ENCODE data around the gene PSMB7.

PSMB7 gene

GRCh38 chr9:124386201-124386600 is 29.0 kb downstream of the PSMB7 start:
- Histone ChIP-seq H3K36me3 (ENCODE audit: control insufficient read depth, insufficient read depth, low read length) (no peaks in the 10 kb centered on the region), H3K4me1 (ENCODE audit: control insufficient read depth, insufficient read depth, low read length) (peaks cover 28% of the 10 kb centered on the region), H3K4me3 (ENCODE audit: low read length) (no peak overlapping the region), H3K27me3 (ENCODE audit: control insufficient read depth, insufficient read depth, low read length) (no peaks in the 10 kb centered on the region), H3K9ac (ENCODE audit: low read length) (no peak overlapping the region), H3K9me3 (ENCODE audit: control insufficient read depth, low read length) (no peaks in the 10 kb centered on the region)

GRCh38 chr9:124385623-124386022 is 29.6 kb downstream of the PSMB7 start:
- Histone ChIP-seq H3K27me3 (ENCODE audit: control insufficient read depth, insufficient read depth, low read length) (no peaks in the 10 kb centered on the region), H3K4me1 (ENCODE audit: control insufficient read depth, insufficient read depth, low read length) (peaks cover 23% of the 10 kb centered on the region), H3K4me3 (ENCODE audit: low read length) (no peak overlapping the region), H3K36me3 (ENCODE audit: control insufficient read depth, insufficient read depth, low read length) (no peaks in the 10 kb centered on the region), H3K9ac (ENCODE audit: low read length) (no peak overlapping the region), H3K9me3 (ENCODE audit: control insufficient read depth, low read length) (no peaks in the 10 kb centered on the region)

- H3K4me3 ChIP-seq (ENCODE audit: low read length) = no peak overlapping the region
- peaks cover under 1% of the 10 kb centered on the region for H3K36me3 ChIP-seq (ENCODE audit: control insufficient read depth, insufficient read depth, low read length)
- no peak overlapping the region for H3K9ac ChIP-seq (ENCODE audit: low read length)
- no peaks in the 10 kb centered on the region for H3K27me3 ChIP-seq (ENCODE audit: control insufficient read depth, insufficient read depth, low read length)
- no peaks in the 10 kb centered on the region for H3K9me3 ChIP-seq (ENCODE audit: control insufficient read depth, low read length)
- peaks cover 15% of the 10 kb centered on the region for H3K4me1 ChIP-seq (ENCODE audit: control insufficient read depth, insufficient read depth, low read length)
Observed at GRCh38 chr9:124384846-124385245, 30.4 kb downstream of the PSMB7 start.

- Histone ChIP-seq H3K4me3 (ENCODE audit: low read length) (no peak overlapping the region), H3K27me3 (ENCODE audit: control insufficient read depth, insufficient read depth, low read length) (no peaks in the 10 kb centered on the region), H3K36me3 (ENCODE audit: control insufficient read depth, insufficient read depth, low read length) (peaks cover 4% of the 10 kb centered on the region), H3K4me1 (ENCODE audit: control insufficient read depth, insufficient read depth, low read length) (peaks cover 15% of the 10 kb centered on the region), H3K9ac (ENCODE audit: low read length) (no peak overlapping the region), H3K9me3 (ENCODE audit: control insufficient read depth, low read length) (no peaks in the 10 kb centered on the region)
Observed at GRCh38 chr9:124384210-124384609, 31.0 kb downstream of the PSMB7 start.

DNA sequence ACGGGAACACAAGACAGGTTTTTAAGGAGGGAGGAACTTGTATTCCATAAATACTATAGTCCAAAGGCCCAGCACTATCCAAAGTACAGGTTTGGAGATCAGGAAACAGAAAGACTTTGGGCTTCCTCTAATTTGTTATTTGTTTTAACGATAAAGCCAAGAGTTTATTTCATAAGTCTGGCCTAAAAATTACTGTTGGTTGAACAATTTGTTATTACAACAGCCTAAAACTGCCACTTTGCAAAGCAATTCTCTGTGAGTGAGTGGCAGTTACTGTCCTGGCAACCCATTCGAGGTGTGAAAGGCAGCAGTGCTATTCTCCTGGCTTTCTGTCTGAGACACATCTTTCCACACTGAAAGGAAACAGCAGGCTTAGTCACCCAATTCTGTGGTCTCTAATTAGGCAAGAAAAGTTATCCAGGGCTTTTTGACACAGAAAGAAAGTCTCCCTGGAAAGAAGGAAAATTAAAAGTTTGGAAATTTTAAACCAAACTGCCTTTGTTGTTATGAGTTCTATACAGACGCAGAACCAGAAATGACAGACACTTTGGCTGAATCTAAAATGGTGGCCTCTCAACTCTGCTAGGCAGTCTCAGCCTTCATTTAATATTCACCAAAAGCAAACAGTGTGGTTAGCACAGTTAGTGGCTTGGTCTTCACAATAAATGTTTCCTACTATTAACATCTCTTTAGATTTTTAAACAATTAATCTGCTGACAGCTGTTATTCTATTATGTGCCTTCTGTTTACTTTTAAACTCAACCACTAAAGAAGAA is 33.9 kb downstream of the PSMB7 start:
- Histone ChIP-seq H3K4me1 (ENCODE audit: control insufficient read depth, insufficient read depth, low read length) (peaks cover 8% of the 10 kb centered on the region), H3K9me3 (ENCODE audit: control insufficient read depth, low read length) (no peaks in the 10 kb centered on the region), H3K27me3 (ENCODE audit: control insufficient read depth, insufficient read depth, low read length) (no peaks in the 10 kb centered on the region), H3K36me3 (ENCODE audit: control insufficient read depth, insufficient read depth, low read length) (peaks cover 8% of the 10 kb centered on the region), H3K9ac (ENCODE audit: low read length) (no peak overlapping the region), H3K4me3 (ENCODE audit: low read length) (no peak overlapping the region)

DNA sequence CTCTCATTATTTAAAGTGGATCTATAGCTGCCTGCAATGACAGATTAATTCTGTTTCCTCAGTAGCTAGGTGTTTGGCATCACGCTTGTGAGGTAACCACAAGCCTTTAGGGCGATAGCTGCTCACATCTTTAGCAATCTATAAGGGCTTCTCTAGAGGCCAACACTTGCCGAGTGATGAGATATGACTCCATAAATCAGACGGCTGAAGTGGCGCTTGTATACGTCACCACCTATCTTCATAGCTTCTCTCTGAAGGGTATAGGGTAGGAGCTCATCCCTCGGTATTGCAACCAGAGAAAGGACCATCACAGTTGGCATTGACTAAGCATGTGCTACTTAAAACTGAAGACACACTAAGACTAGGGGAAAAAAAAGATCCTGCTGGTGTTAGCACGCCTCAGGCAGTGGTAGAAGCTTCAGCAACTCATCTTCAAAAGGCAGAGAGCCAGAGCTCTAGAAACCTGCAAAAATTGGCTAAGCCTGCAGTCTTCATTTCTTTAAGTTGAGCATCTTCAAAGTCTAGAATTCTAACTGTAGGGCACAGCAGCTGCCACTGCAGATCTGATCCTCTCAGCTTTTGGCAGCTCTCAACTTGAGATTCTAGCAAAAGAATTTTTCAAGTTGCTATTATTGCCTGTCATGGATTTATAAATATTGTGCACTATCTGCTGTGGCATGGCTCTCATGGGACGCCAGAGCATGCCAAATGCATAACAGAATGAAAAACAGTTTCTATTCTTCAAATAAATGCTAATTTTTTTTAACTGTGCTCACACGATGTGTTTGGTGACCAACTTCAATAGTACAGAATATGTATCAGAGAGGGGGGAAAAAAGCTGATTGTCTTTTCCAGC is 37.5 kb downstream of the PSMB7 start:
- H3K9ac ChIP-seq (ENCODE audit: low read length) = no peak overlapping the region
- no peaks in the 10 kb centered on the region for H3K27me3 ChIP-seq (ENCODE audit: control insufficient read depth, insufficient read depth, low read length)
- no peaks in the 10 kb centered on the region for H3K9me3 ChIP-seq (ENCODE audit: control insufficient read depth, low read length)
- H3K36me3 ChIP-seq (ENCODE audit: control insufficient read depth, insufficient read depth, low read length) = peaks cover 8% of the 10 kb centered on the region
- H3K4me3 ChIP-seq (ENCODE audit: low read length) = no peak overlapping the region
- no peaks in the 10 kb centered on the region for H3K4me1 ChIP-seq (ENCODE audit: control insufficient read depth, insufficient read depth, low read length)

DNA sequence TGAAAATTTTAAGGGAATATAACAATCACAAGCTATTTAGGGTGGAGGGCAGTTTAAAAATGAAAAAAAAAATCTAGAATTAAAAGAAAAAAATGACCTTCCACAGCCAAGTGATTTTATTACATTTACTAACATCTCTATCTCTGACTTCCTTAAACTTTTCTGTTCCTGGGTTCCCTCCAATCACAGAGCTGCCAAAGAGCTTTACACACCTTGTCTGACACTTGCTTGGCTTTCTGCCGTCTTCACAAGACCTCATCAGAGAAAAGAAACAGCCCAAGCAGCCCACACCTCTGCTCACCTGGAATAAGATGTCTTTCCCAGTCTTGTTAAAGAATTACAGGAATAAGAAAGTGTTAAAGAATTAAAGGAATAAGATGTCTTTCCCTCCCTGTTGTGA is 38.9 kb downstream of the PSMB7 start:
- no peak overlapping the region for H3K9ac ChIP-seq (ENCODE audit: low read length)
- no peaks in the 10 kb centered on the region for H3K4me1 ChIP-seq (ENCODE audit: control insufficient read depth, insufficient read depth, low read length)
- no peaks in the 10 kb centered on the region for H3K9me3 ChIP-seq (ENCODE audit: control insufficient read depth, low read length)
- no peaks in the 10 kb centered on the region for H3K27me3 ChIP-seq (ENCODE audit: control insufficient read depth, insufficient read depth, low read length)
- H3K36me3 ChIP-seq (ENCODE audit: control insufficient read depth, insufficient read depth, low read length) = peaks cover 8% of the 10 kb centered on the region
- no peak overlapping the region for H3K4me3 ChIP-seq (ENCODE audit: low read length)

DNA sequence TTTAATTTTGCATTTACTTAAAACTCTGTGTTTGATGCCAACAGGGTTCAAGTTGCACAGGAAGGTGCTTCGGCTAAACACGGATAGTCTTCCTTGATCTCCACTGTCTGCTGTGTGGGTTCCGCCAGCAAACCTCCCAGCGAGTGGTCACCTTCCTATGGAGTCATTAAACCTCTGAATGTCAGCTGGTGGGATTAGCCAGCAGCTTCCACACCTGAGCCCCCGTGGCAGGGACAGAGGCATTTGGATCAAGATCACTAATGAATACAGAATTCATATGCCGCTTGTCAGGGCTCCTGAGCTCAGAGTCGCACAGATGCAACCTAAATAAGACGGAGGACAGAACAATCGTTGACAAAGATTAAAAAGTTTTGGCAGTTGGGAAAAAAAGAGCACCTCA is 39.5 kb downstream of the PSMB7 start:
- H3K9ac ChIP-seq (ENCODE audit: low read length) = no peak overlapping the region
- H3K4me3 ChIP-seq (ENCODE audit: low read length) = no peak overlapping the region
- no peaks in the 10 kb centered on the region for H3K9me3 ChIP-seq (ENCODE audit: control insufficient read depth, low read length)
- H3K27me3 ChIP-seq (ENCODE audit: control insufficient read depth, insufficient read depth, low read length) = no peaks in the 10 kb centered on the region
- H3K4me1 ChIP-seq (ENCODE audit: control insufficient read depth, insufficient read depth, low read length) = no peaks in the 10 kb centered on the region
- H3K36me3 ChIP-seq (ENCODE audit: control insufficient read depth, insufficient read depth, low read length) = peaks cover 8% of the 10 kb centered on the region

GRCh38 chr9:124373851-124374250 is 41.4 kb downstream of the PSMB7 start:
- Histone ChIP-seq H3K36me3 (ENCODE audit: control insufficient read depth, insufficient read depth, low read length) (peaks cover 5% of the 10 kb centered on the region), H3K27me3 (ENCODE audit: control insufficient read depth, insufficient read depth, low read length) (no peaks in the 10 kb centered on the region), H3K4me3 (ENCODE audit: low read length) (no peak overlapping the region), H3K9me3 (ENCODE audit: control insufficient read depth, low read length) (no peaks in the 10 kb centered on the region), H3K9ac (ENCODE audit: low read length) (no peak overlapping the region), H3K4me1 (ENCODE audit: control insufficient read depth, insufficient read depth, low read length) (no peaks in the 10 kb centered on the region)

DNA sequence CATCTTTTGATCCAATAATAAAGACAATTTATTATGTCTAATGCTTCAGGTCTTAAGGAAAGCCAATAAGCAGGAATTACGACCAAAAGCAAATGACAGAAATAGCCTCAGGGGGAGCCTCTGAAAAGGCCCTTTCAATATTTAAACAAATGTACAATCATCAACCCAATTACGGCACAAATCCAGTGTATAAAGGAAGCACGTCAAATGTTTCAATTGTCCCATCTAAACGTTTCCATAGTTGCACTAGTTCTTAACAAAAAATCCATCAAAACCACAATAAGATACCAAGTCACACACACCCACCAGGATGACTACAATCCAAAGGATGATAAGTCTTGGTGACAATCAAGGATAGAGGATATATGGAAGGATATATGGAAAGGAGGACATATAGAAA is 41.9 kb downstream of the PSMB7 start:
- no peaks in the 10 kb centered on the region for H3K4me1 ChIP-seq (ENCODE audit: control insufficient read depth, insufficient read depth, low read length)
- H3K9me3 ChIP-seq (ENCODE audit: control insufficient read depth, low read length) = no peaks in the 10 kb centered on the region
- no peak overlapping the region for H3K9ac ChIP-seq (ENCODE audit: low read length)
- no peak overlapping the region for H3K4me3 ChIP-seq (ENCODE audit: low read length)
- H3K36me3 ChIP-seq (ENCODE audit: control insufficient read depth, insufficient read depth, low read length) = peaks cover 5% of the 10 kb centered on the region
- no peaks in the 10 kb centered on the region for H3K27me3 ChIP-seq (ENCODE audit: control insufficient read depth, insufficient read depth, low read length)

DNA sequence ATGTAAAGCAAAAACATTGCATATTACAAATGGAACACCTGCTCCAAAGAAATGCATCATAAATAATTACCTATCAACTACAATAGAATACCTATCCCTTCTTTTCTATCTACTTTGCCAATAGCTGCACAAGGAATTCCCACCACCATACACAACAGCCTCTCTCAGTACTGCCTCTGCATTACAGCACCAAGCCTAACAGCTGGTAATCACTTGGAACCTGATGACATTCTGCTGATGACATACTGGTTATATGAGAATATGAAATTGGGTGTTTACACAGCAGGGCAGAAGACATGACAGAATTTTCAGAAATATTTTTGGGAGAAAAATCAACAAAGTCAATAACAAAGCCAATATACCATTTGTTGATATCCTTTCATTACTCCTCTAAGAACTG is 43.2 kb downstream of the PSMB7 start:
- H3K9me3 ChIP-seq (ENCODE audit: control insufficient read depth, low read length) = no peaks in the 10 kb centered on the region
- no peaks in the 10 kb centered on the region for H3K4me1 ChIP-seq (ENCODE audit: control insufficient read depth, insufficient read depth, low read length)
- no peak overlapping the region for H3K4me3 ChIP-seq (ENCODE audit: low read length)
- no peaks in the 10 kb centered on the region for H3K36me3 ChIP-seq (ENCODE audit: control insufficient read depth, insufficient read depth, low read length)
- no peak overlapping the region for H3K9ac ChIP-seq (ENCODE audit: low read length)
- no peaks in the 10 kb centered on the region for H3K27me3 ChIP-seq (ENCODE audit: control insufficient read depth, insufficient read depth, low read length)

DNA sequence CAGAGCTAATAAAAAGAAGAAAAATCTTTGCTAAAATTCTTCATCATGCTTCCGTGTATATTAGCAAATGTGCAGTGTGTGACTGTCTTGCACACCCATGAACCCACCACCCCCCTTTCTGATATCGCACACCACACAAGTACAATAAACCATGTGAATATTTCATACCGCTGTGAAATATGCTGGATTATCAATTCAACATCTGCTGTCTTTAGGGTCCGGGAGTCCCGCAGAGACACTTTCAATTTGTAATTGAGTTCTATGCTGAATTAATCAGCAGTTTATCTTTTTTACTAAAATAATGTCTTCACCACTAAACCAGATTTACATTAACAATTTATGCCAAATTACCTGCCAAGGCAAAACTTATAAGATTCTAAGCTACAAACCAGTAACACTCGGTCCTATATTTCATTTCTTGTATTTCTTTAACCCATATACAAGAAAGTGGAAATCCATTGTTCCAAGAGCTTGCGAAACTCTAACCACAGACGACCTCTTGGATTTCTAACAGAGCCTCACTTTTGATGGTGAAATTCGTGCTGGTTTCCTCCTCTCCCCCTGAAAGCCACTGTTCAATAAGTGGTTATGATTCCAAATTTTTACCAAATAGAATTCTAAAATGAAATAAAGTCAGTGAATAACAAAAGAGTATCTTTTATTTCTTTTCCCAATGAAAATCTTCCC is 44.2 kb downstream of the PSMB7 start:
- H3K36me3 ChIP-seq (ENCODE audit: control insufficient read depth, insufficient read depth, low read length) = no peaks in the 10 kb centered on the region
- no peaks in the 10 kb centered on the region for H3K27me3 ChIP-seq (ENCODE audit: control insufficient read depth, insufficient read depth, low read length)
- H3K9me3 ChIP-seq (ENCODE audit: control insufficient read depth, low read length) = no peaks in the 10 kb centered on the region
- H3K9ac ChIP-seq (ENCODE audit: low read length) = no peak overlapping the region
- no peak overlapping the region for H3K4me3 ChIP-seq (ENCODE audit: low read length)
- H3K4me1 ChIP-seq (ENCODE audit: control insufficient read depth, insufficient read depth, low read length) = no peaks in the 10 kb centered on the region
